K562 (cell line): Measurements from ENCODE around the gene MGAT1. TPM values are rescaled to one million over a fixed set of nuclear protein-coding genes. Genes with fewer than 3 reads are reported as not detected.

ENCODE experiments used
- ARNT ChIP-seq, 2 experiments: fragments of 450-650 bp; IDR thresholded peaks; 2 replicates each; pipeline ENCODE4 v1.6.1; 2016; ENCODE audit warnings: mild to moderate bottlenecking in 1 of 2
- ATF1 ChIP-seq, 2 experiments: fragments of 450-650 bp in 1 of 2; IDR thresholded peaks; 2 replicates each; pipeline ENCODE4 v1.6.1; 2016; ENCODE audit warnings: missing compliant biosample characterization in 1 of 2, missing genetic modification characterization in 1 of 2
- CBX1 ChIP-seq: sonication (generic); IDR thresholded peaks from 2 replicates; pipeline ENCODE4 v1.6.1; 2016; ENCODE audit warnings: antibody characterized with exemption, low read depth, mild to moderate bottlenecking
- CREM ChIP-seq: IDR thresholded peaks from 2 replicates; pipeline ENCODE4 v1.6.1; 2014; ENCODE audit warnings: antibody characterized with exemption, low read depth
- HNRNPLL ChIP-seq: fragments of 200-400 bp; formaldehyde crosslinking; IDR thresholded peaks from 2 replicates; pipeline ENCODE4 v1.6.1; 2017; ENCODE audit warnings: low read length, low read depth, mild to moderate bottlenecking; ENCODE audit not compliant: poor library complexity, severe bottlenecking
- ILF3 ChIP-seq: fragments of 450-650 bp; IDR thresholded peaks from 2 replicates; pipeline ENCODE4 v1.6.1; 2018; ENCODE audit warnings: antibody characterized with exemption, mild to moderate bottlenecking, moderate library complexity, borderline replicate concordance
- JUN ChIP-seq, 2 experiments: sonication (generic) in 1 of 2; formaldehyde crosslinking in 1 of 2; IDR thresholded peaks; 2 replicates each; pipeline versions ENCODE4 v1.6.1 to v1.8.0; 2012 to 2022; ENCODE audit warnings: borderline replicate concordance in 2 of 2, mild to moderate bottlenecking in 2 of 2, improper control_type of control experiment in 1 of 2, low read depth in 1 of 2, low read length in 1 of 2, missing genetic modification reagents in 1 of 2
- KLF6 ChIP-seq: fragments of 250-450 bp; sonication (Bioruptor Pico); IDR thresholded peaks from 2 replicates; pipeline ENCODE4 v1.4.0; 2020; ENCODE audit warnings: mild to moderate bottlenecking, moderate library complexity, borderline replicate concordance
- POU5F1 ChIP-seq: fragments of 150-350 bp; IDR thresholded peaks from 2 replicates; pipeline ENCODE4 v1.6.1; 2014; ENCODE audit warnings: borderline replicate concordance, low read length, low read depth, mild to moderate bottlenecking; ENCODE audit not compliant: partially characterized antibody
- SMAD3 ChIP-seq: fragments of 450-650 bp; formaldehyde crosslinking; conservative IDR thresholded peaks from 2 replicates; pipeline ENCODE4 v1.4.0; 2020; ENCODE audit warnings: mild to moderate bottlenecking
- TCF7L2 ChIP-seq: fragments of 150-350 bp; IDR thresholded peaks from 2 replicates; pipeline ENCODE4 v1.6.1; 2016; ENCODE audit warnings: low read depth, mild to moderate bottlenecking, low read length, moderate library complexity
- ZBTB1 ChIP-seq: sonication (generic); formaldehyde crosslinking; IDR thresholded peaks from 2 replicates; pipeline ENCODE4 v1.8.1; 2023; ENCODE audit warnings: missing genetic modification reagents, low read depth, mild to moderate bottlenecking, borderline replicate concordance
- ZC3H11A ChIP-seq: IDR thresholded peaks from 2 replicates; pipeline ENCODE4 v1.6.1; 2012; ENCODE audit warnings: low read depth, low read length, improper control_type of control experiment
- ZNF165 ChIP-seq: fragments of 250-450 bp; sonication (Bioruptor Pico); IDR thresholded peaks from 2 replicates; pipeline ENCODE4 v1.4.0; 2020; ENCODE audit warnings: borderline replicate concordance
- ZNF224 ChIP-seq: sonication (generic); formaldehyde crosslinking; IDR thresholded peaks from 2 replicates; pipeline ENCODE4 v1.8.0; 2022; ENCODE audit warnings: mild to moderate bottlenecking, missing genetic modification reagents
- polyA plus RNA-seq, 8 experiments: library from polyadenylated mRNA; depleted of rRNA in 4 of 8; stranded (reverse) in 5 of 8; unstranded in 3 of 8; fragments of >200 nt; fragmentation: Nextera tagmentation in 2 of 8; fragmentation: Illumina TruSeq in 1 of 8; extraction: Ambion mirVana in 2 of 8; extraction: Trizol in 1 of 8; gene quantifications; 2 replicates each; pipeline versions ENCODE4 v1.2.1 to v1.2.3, GENCODE V29; 2011 to 2014; ENCODE audit warnings: inconsistent platforms in 1 of 8, missing spikeins in 1 of 8
- total RNA-seq, 7 experiments: library from RNA; depleted of rRNA in 6 of 7; stranded (reverse); fragments of >200 nt in 6 of 7; fragmentation: Illumina TruSeq in 2 of 7; extraction: Trizol in 2 of 7; gene quantifications; 2 replicates each; pipeline versions ENCODE4 v1.2.1 to v1.2.3, GENCODE V29; 2011 to 2021; ENCODE audit warnings: low replicate concordance in 1 of 7
- TF ChIP-seq, protein P1 (sequence below): IDR thresholded peaks from 2 replicates; pipeline ENCODE4 v1.6.1; 2011; ENCODE audit not compliant: insufficient read length; ENCODE audit errors: extremely low read depth
- TF ChIP-seq, protein P2 (sequence below): fragments of 200-800 bp; sonication (Bioruptor generic); IDR thresholded peaks from 2 replicates; pipeline ENCODE4 v1.6.1; 2017; ENCODE audit warnings: missing genetic modification characterization, missing compliant biosample characterization
- TF ChIP-seq, protein P3 (sequence below): fragments of 250-450 bp; sonication (Bioruptor Pico); IDR thresholded peaks from 2 replicates; pipeline ENCODE4 v1.8.0; 2022; ENCODE audit warnings: inconsistent platforms, mild to moderate bottlenecking, moderate library complexity, borderline replicate concordance
- TF ChIP-seq, protein P4 (sequence below): IDR thresholded peaks from 2 replicates; pipeline ENCODE4 v1.6.1; 2012; ENCODE audit warnings: low read depth, low read length, improper control_type of control experiment, borderline replicate concordance
- TF ChIP-seq, protein P5 (sequence below): fragments of 250-450 bp; sonication (Bioruptor Pico); IDR thresholded peaks from 2 replicates; pipeline ENCODE4 v1.5.0; 2021

Gene MGAT1
- total and polyA plus RNA-seq, 9 of the 15 experiments (the other 6 are each of a cell fraction or from before 2014, with no cell fraction given): 3.9 to 82.7 (median 44.5) TPM

DNA sequence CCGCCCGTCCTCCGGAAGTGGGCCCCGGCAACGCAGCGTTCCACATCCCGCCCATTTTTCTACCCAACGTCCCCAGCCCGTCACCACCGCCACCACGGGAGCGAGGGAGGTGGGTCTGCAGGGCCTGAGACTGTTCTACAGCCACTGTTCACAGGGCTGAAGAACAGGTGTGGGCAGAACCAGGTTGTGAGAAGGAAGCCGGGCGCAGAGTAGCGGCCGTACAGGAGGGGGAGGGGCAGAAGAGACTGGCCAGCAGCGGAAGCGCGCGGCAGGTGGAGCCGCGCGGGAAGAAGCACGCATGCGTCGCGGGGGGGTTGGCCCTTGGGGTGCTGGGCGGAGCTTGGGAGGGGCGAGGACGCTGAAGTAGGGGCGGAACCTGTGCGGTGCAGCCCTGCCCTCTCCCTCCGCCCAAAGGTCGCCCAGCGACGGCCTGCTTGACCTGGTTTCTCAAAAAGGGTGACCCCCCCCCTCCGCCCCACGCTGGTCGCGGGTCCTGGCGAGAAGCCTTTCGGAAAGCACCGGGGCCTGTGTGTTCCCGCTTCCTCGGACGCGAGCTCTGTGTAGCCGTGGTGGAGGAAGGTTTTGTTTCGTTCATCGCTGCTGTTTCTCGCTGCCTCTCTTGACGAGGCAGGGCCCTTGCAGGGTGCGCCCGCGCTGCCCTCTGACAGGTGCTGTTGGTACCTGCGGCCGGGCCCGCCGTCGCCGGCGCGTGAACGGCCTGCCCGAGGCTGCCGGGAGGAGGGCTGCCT, 7.8 kb upstream of the MGAT1 start (continued):
- TF ChIP-seq, protein P1, sequence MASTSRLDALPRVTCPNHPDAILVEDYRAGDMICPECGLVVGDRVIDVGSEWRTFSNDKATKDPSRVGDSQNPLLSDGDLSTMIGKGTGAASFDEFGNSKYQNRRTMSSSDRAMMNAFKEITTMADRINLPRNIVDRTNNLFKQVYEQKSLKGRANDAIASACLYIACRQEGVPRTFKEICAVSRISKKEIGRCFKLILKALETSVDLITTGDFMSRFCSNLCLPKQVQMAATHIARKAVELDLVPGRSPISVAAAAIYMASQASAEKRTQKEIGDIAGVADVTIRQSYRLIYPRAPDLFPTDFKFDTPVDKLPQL: no peak
- peak; percentile 64; the same call in 1 of the 2 replicates for TF ChIP-seq CBX1
- no peak for TF ChIP-seq ZNF224 (CRISPR knock-in tag)
- no peak for TF ChIP-seq ZC3H11A
- TF ChIP-seq JUN (IDR thresholded peaks at IDR 0.05; ENCODE audit: borderline replicate concordance, low read depth, low read length): no peak
- TF ChIP-seq JUN (CRISPR knock-in tag; IDR thresholded peaks at IDR 0.05; ENCODE audit: borderline replicate concordance): 0 out of 2 replicates have a peak, but pooled peaks have one; percentile 56
- TF ChIP-seq ZNF165 (CRISPR knock-in tag): peak; percentile 87; the same call in 1 of the 2 replicates
- TF ChIP-seq POU5F1: no peak
- TF ChIP-seq, protein P2, sequence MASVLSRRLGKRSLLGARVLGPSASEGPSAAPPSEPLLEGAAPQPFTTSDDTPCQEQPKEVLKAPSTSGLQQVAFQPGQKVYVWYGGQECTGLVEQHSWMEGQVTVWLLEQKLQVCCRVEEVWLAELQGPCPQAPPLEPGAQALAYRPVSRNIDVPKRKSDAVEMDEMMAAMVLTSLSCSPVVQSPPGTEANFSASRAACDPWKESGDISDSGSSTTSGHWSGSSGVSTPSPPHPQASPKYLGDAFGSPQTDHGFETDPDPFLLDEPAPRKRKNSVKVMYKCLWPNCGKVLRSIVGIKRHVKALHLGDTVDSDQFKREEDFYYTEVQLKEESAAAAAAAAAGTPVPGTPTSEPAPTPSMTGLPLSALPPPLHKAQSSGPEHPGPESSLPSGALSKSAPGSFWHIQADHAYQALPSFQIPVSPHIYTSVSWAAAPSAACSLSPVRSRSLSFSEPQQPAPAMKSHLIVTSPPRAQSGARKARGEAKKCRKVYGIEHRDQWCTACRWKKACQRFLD (CRISPR knock-in tag): no peak; the same call in 1 of the 2 replicates
- no peak for TF ChIP-seq KLF6 (CRISPR knock-in tag)
- TF ChIP-seq TCF7L2: no peak
- TF ChIP-seq ARNT (IDR thresholded peaks at IDR 0.05): 0 out of 4 replicates have a peak, but pooled peaks have one; percentile 27 to 73
- TF ChIP-seq, protein P3, sequence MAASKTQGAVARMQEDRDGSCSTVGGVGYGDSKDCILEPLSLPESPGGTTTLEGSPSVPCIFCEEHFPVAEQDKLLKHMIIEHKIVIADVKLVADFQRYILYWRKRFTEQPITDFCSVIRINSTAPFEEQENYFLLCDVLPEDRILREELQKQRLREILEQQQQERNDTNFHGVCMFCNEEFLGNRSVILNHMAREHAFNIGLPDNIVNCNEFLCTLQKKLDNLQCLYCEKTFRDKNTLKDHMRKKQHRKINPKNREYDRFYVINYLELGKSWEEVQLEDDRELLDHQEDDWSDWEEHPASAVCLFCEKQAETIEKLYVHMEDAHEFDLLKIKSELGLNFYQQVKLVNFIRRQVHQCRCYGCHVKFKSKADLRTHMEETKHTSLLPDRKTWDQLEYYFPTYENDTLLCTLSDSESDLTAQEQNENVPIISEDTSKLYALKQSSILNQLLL: no peak
- no peak for TF ChIP-seq SMAD3 (CRISPR knock-in tag)
- no peak for TF ChIP-seq ATF1 (CRISPR knock-in tag; IDR thresholded peaks at IDR 0.05)
- TF ChIP-seq ATF1 (tag; IDR thresholded peaks at IDR 0.05): peak; percentile 88
- TF ChIP-seq ILF3: no peak
- TF ChIP-seq, protein P4, sequence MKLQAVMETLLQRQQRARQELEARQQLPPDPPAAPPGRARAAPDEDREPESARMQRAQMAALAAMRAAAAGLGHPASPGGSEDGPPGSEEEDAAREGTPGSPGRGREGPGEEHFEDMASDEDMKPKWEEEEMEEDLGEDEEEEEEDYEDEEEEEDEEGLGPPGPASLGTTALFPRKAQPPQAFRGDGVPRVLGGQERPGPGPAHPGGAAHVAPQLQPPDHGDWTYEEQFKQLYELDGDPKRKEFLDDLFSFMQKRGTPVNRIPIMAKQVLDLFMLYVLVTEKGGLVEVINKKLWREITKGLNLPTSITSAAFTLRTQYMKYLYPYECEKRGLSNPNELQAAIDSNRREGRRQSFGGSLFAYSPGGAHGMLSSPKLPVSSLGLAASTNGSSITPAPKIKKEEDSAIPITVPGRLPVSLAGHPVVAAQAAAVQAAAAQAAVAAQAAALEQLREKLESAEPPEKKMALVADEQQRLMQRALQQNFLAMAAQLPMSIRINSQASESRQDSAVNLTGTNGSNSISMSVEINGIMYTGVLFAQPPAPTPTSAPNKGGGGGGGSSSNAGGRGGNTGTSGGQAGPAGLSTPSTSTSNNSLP: no peak
- TF ChIP-seq, protein P5, sequence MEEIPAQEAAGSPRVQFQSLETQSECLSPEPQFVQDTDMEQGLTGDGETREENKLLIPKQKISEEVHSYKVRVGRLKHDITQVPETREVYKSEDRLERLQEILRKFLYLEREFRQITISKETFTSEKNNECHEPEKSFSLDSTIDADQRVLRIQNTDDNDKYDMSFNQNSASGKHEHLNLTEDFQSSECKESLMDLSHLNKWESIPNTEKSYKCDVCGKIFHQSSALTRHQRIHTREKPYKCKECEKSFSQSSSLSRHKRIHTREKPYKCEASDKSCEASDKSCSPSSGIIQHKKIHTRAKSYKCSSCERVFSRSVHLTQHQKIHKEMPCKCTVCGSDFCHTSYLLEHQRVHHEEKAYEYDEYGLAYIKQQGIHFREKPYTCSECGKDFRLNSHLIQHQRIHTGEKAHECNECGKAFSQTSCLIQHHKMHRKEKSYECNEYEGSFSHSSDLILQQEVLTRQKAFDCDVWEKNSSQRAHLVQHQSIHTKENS (CRISPR knock-in tag): no peak
- peak; percentile 22 for TF ChIP-seq HNRNPLL
- peak; percentile 63 for TF ChIP-seq CREM
- TF ChIP-seq ZBTB1 (CRISPR knock-in tag): peak; percentile 53; the same call in 1 of the 2 replicates
